Left lung (tissue), 10 donors: ENCODE results near the gene AMMECR1. TPM values are rescaled to one million over a fixed set of nuclear protein-coding genes. Genes with fewer than 3 reads are reported as not detected.
A peak's percentile ranks its signal among the peaks of the same experiment; 100 is the strongest.

Experiments used
- ATAC-seq: fragments of 200-7000 bp; cut with Tn5 transposase; one replicate; pipeline ENCODE4 v1.9.1; 2020; ENCODE audit warnings: moderate library complexity
- DNase-seq, 4 donors: peaks; one replicate each; pipeline ENCODE4 v3.0.0-alpha.2; 2013 to 2020
- H3K27ac ChIP-seq, 2 donors: fragments of 200-600 bp; sonication (generic) in 1 of 2; one replicate each; pipeline versions ENCODE4 v1.5.0 to v1.8.0; 2020 to 2021
- H3K27me3 ChIP-seq, 2 donors: fragments of 200-600 bp; sonication (generic) in 1 of 2; one replicate each; pipeline versions ENCODE4 v1.5.0 to v1.8.0; 2020 to 2021
- H3K36me3 ChIP-seq, 2 donors: fragments of 200-600 bp; sonication (generic) in 1 of 2; one replicate each; pipeline versions ENCODE4 v1.5.0 to v1.8.0; 2020 to 2021
- H3K4me1 ChIP-seq, 2 donors: fragments of 200-600 bp; one replicate each; pipeline ENCODE4 v1.8.0; 2021
- H3K4me3 ChIP-seq, 2 donors: fragments of 200-600 bp; sonication (generic) in 1 of 2; one replicate each; pipeline versions ENCODE4 v1.5.0 to v1.8.0; 2020 to 2021; ENCODE audit warnings: mild to moderate bottlenecking in 1 of 2
- H3K9me3 ChIP-seq, 2 donors: fragments of 200-600 bp; sonication (generic) in 1 of 2; one replicate each; pipeline versions ENCODE4 v1.5.0 to v1.8.0; 2020 to 2021
- CTCF ChIP-seq, 2 donors: fragments of 200-600 bp; sonication (generic) in 1 of 2; IDR thresholded peaks; one replicate each; pipeline versions ENCODE4 v1.5.0 to v1.8.0; 2021; ENCODE audit warnings: antibody characterized with exemption in 2 of 2
- intact Hi-C, 2 donors: fragments of 100-400 bp; cut with DNase I; formaldehyde crosslinking; loops; one replicate each; pipeline versions ENCODE4 v1.11.2 to v1.14.2; 2022
- polyA plus RNA-seq, 6 donors: library from polyadenylated mRNA; unstranded; fragments of 120-200 nt; gene quantifications; one replicate each; pipeline ENCODE4 v1.2.1, GENCODE V29; 2013; ENCODE audit not compliant: insufficient read length in 6 of 6
- total RNA-seq, 2 donors: library from RNA; stranded (reverse); fragmentation: NEBNext Ultra II Directional; extraction: Animal tissue kit (Norgen Biotek cat#: 25700); gene quantifications; one replicate each; pipeline ENCODE4 v1.2.1, GENCODE V29; 2021
- donor health status: DM: no; HTN: yes; CAD: no.
- donor health status: DM: no; HTN: no; CAD: no.

Gene AMMECR1
- total and polyA plus RNA-seq, 8 donors, result 8.9 to 15.2 (median 12.7) TPM

- intact Hi-C loops, result no loop called here
- ATAC-seq, result no peak
These were observed 2.6 kb upstream of the AMMECR1 start for GRCh38 chrX:110320381-110320987.

GRCh38 chrX:110318664-110318968 is 731 bp upstream of the AMMECR1 start:
- TF ChIP-seq CTCF (IDR thresholded peaks at IDR 0.05), result no peak
- Histone ChIP-seq H3K27me3 (peaks cover 0 to 5% of the 10 kb centered on the region in 2 donors), H3K4me1 (peaks cover 0 to 4% of the 10 kb centered on the region in 2 donors), H3K4me3 (peak overlapping the region; percentile 21 to 63), H3K36me3 (no peaks in the 10 kb centered on the region), H3K27ac (peak overlapping the region; percentile 69 to 80), H3K9me3 (no peaks in the 10 kb centered on the region)
- intact Hi-C loops, result no loop called here
- peak in 1 of 4 donors; percentile 29 for DNase-seq
- peak; percentile 58 for ATAC-seq

More at GRCh38 chrX:110320381-110320987, 2.6 kb upstream of the AMMECR1 start:
- Histone ChIP-seq H3K27ac (no peak overlapping the region), H3K9me3 (no peaks in the 10 kb centered on the region), H3K4me3 (no peak overlapping the region), H3K4me1 (peaks cover 0 to 2% of the 10 kb centered on the region in 2 donors), H3K36me3 (no peaks in the 10 kb centered on the region), H3K27me3 (no peaks in the 10 kb centered on the region)
- no peak for DNase-seq
- no peak for TF ChIP-seq CTCF (IDR thresholded peaks at IDR 0.05)

- Histone ChIP-seq H3K27me3 (peaks cover 0 to 5% of the 10 kb centered on the region in 2 donors), H3K27ac (peak overlapping the region; percentile 76 to 80), H3K36me3 (no peaks in the 10 kb centered on the region), H3K4me3 (peak overlapping the region; percentile 53 to 63), H3K9me3 (no peaks in the 10 kb centered on the region), H3K4me1 (peaks cover 0 to 4% of the 10 kb centered on the region in 2 donors)
- ATAC-seq, result peak; percentile 43
- DNase-seq, result peak; percentile 9 to 78 (median 26)
- intact Hi-C loops, result no loop called here
- TF ChIP-seq CTCF (IDR thresholded peaks at IDR 0.05), result no peak
These were observed 645 bp downstream of the AMMECR1 start for GRCh38 chrX:110317061-110317819.

GRCh38 chrX:110316351-110317060 is 1.4 kb downstream of the AMMECR1 start:
- H3K36me3 ChIP-seq, result no peaks in the 10 kb centered on the region
- ATAC-seq (no peak), DNase-seq (peak in 2 of 4 donors; percentile 4 to 6)
- H3K27me3 ChIP-seq, result peaks cover 0 to 5% of the 10 kb centered on the region in 2 donors
- H3K27ac ChIP-seq, result no peak overlapping the region
- peaks cover 0 to 4% of the 10 kb centered on the region in 2 donors for H3K4me1 ChIP-seq
- H3K4me3 ChIP-seq, result peak overlapping the region; percentile 53 to 63
- no peak for TF ChIP-seq CTCF (IDR thresholded peaks at IDR 0.05)
- no peaks in the 10 kb centered on the region for H3K9me3 ChIP-seq
- intact Hi-C loops, result no loop called here

GRCh38 chrX:110315551-110315950 is 2.3 kb downstream of the AMMECR1 start:
- no peak for TF ChIP-seq CTCF (IDR thresholded peaks at IDR 0.05)
- Histone ChIP-seq H3K9me3 (no peaks in the 10 kb centered on the region), H3K4me3 (peak overlapping the region in 1 of 2 donors; percentile 63), H3K27me3 (peaks cover 0 to 5% of the 10 kb centered on the region in 2 donors), H3K27ac (no peak overlapping the region), H3K4me1 (peaks cover 0 to 4% of the 10 kb centered on the region in 2 donors), H3K36me3 (no peaks in the 10 kb centered on the region)
- DNase-seq, result no peak
- no peak for ATAC-seq
- intact Hi-C loops, result no loop called here
